C4-2B (cell line): ENCODE measurements around the gene HS3ST5.

Experiments used
- CTCF ChIP-seq: fragments of 450-650 bp; conservative IDR thresholded peaks from 2 replicates; pipeline ENCODE4 v1.5.1; 2017; ENCODE audit warnings: mild to moderate bottlenecking
- ZFX ChIP-seq: fragments of 450-650 bp; IDR thresholded peaks from 2 replicates; pipeline ENCODE4 v1.6.1; 2017

- TF ChIP-seq CTCF (no peak), ZFX (no peak)
Measured at GRCh38 chr6:114286211-114286610, 56.6 kb downstream of the HS3ST5 start.
